GM21381 (cell line): Measurements from ENCODE around the gene ATP2B3.

Experiments
- ATAC-seq: cut with Tn5 transposase; IDR thresholded peaks from one replicate; pipeline ENCODE4 v1.9.1; 2021; ENCODE audit warnings: mild to moderate bottlenecking, moderate library complexity; ENCODE audit not compliant: unreplicated experiment

Gene ATP2B3

GRCh38 chrX:153530411-153531129 is 13.1 kb downstream of the ATP2B3 start:
- ATAC-seq = no peak

DNA sequence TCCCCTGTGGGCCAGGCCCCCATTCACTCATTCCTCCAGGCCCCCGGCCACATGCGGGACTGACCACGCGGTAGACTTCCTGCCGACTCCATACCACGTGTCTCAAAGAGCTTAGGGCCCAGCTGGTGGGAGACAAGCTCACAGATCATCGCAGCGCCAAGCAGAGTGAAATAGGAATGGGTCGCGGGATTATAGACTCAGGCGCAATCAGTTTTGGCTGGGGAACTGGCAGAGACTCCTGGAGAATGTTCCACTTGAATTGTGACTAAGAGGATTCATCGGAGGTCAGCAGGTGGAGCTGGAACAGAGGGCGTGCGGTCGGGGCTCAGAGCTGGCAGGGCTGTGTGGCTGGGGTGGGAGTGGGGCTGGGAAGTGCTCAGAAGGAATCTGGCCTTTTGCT is 15.6 kb downstream of the ATP2B3 start:
- no peak for ATAC-seq

GRCh38 chrX:153537080-153537479 is 19.6 kb downstream of the ATP2B3 start:
- no peak for ATAC-seq

- ATAC-seq = no peak
Measured at GRCh38 chrX:153537526-153538295, 20.3 kb downstream of the ATP2B3 start.

DNA sequence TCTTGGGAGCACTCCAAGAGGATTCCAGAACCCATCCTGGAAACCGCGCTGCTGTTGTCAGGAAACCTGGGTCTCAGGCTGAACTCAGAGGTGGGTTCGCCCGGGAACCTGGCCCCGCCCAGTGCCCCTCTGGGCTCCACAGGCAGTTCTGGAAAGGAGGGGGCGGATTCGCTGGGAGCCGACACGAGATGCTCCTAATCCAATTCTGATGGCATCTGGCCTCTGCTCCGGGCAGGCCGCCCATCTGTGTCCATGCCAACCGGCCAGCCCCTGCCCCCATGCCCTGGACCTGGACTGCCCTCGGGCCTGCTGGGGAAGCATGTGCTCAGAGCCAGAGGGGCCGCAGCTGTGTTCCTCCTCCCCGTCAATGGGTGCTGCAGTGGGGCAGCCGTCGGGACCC is 21.0 kb downstream of the ATP2B3 start:
- no peak for ATAC-seq

DNA sequence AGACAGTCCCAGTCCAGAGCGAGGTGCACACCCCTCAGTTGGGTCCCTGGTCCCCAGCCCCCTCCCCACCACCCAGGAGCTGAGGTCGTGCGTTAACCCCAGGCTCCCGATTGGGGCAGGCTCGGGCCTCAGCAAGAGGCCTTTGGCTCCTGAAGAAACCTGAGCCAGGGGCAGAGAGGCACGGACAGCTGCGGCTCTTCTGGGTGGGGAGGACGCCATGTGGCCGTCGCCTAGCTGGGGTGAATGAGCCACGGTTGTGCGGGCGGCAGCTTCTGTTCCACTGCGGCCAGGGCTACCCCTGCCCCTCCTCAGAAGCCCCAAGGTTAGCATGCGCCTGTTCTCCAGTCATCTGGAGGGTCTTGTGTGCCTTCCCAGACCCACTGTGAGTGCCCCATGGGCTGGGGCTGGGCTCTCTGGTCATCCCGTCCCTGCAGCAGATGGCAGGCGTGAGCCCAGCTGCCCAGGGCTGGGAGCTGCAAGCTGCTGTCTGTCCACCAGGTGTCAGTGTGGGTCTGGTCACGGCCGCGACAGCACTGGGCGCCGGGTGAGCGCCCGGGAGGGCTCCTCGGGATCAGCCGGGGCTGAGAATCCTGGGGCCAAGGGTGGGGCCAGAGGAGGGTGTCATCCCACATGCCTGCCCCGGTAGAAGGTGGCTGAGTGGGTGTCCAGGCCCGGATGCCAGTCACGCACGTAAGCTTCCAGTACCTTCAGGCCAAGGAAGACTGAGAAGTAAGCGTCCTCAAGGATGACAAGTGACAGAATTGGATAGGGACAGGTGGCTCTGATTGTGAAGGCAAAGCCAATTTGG is 21.9 kb downstream of the ATP2B3 start:
- ATAC-seq = no peak

DNA sequence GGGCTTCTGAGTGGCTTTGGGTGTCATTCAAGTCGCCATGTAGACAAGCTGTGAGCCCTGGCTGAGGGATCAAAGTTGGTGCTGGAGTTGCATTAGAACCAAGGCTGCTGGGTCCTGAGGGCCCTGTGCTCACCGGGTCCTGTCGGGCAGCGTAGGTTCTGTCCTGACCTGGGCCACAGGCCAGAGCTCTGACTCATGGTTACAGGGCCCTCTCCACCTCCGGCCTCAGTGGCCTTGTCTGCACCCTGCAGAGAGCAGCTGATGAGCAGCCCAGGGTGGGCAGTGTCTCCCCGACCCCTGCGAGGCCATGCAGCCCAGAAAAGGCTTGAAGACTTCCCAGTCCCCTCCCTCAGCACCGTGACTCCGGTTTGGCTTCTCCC is 22.5 kb downstream of the ATP2B3 start:
- no peak for ATAC-seq

DNA sequence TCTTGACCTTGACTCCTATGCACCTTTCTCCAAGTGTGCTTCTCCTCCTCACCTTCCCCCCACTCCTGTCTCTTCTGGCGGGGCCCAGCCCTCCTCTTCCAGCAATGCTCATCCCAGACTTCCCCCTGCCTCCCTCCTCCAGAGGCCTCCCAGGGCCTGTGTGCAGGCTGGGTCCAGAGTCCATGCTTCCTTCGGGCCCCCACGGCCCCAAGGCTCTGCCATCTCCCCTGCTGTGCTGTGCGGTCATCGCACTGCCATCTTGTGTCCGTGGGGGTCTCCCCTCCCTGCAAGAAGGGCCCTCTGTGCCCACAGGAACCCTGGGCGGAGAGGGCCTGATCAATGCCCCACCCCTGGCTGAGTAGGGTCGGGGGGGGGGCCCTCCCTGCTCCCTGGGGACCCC is 27.3 kb downstream of the ATP2B3 start:
- ATAC-seq = no peak

DNA sequence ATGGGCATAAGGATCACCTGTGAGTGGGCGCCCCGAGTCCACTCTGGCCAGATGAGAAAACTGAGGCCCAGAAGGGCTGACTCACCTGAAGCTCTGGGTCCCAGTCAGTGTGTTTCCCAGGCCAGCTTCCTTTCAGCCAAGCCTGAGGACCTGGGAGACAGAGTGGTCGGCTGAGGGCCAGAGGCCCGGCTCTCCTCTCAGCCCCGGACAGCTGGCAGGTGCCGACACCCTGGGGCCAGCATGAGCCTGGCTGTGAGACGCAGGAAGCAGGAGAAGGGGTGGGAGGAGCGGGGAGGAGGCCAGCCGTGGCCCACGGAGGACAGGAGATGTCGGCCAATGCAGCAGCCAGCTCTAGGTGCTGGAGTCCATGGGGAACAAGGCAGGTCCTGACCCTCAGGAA is 28.9 kb downstream of the ATP2B3 start:
- ATAC-seq = no peak

- no peak for ATAC-seq
Measured at GRCh38 chrX:153547195-153547594, 29.8 kb downstream of the ATP2B3 start.

DNA sequence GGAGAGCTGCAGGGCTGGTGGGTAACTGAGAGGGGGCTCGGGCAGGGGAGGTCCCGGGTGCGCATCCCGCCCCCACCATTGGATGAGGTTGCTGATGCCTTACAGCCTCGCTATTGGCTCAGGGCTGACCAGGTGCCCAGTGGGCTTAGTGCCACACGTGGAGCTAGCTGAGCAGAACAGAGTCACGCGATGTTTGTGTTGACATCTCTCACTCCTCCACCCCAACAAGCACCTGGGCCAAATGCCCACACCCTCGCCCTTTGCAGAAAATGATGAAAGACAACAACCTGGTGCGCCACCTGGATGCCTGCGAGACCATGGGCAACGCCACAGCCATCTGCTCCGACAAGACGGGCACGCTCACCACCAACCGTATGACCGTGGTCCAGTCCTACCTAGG is 31.8 kb downstream of the ATP2B3 start:
- ATAC-seq = no peak

GRCh38 chrX:153549807-153550206 is 32.4 kb downstream of the ATP2B3 start:
- ATAC-seq = no peak

DNA sequence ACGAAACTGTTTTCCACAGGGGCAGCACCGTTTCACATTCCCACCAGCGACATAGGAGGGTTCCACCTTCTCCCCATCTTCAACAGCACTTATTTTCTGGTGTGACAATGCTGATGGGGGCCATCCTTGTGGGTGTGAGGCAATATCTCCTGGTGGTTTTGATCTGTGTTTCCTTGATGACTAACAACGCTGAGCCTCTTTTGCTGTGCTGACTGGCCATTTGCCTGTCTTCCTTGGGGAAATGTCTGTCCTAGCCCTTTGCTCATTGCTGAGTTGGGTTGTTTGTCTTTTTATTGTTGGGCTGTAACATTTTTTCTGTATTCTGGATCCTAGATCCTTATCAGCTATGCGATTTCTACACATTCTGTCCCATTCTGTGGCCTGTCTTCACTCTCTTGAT is 33.7 kb downstream of the ATP2B3 start:
- ATAC-seq = no peak

- ATAC-seq = no peak
Measured at GRCh38 chrX:153554519-153555167, 37.2 kb downstream of the ATP2B3 start.

GRCh38 chrX:153556767-153557166 is 39.3 kb downstream of the ATP2B3 start:
- no peak for ATAC-seq

GRCh38 chrX:153557618-153558355 is 40.3 kb downstream of the ATP2B3 start:
- no peak for ATAC-seq

DNA sequence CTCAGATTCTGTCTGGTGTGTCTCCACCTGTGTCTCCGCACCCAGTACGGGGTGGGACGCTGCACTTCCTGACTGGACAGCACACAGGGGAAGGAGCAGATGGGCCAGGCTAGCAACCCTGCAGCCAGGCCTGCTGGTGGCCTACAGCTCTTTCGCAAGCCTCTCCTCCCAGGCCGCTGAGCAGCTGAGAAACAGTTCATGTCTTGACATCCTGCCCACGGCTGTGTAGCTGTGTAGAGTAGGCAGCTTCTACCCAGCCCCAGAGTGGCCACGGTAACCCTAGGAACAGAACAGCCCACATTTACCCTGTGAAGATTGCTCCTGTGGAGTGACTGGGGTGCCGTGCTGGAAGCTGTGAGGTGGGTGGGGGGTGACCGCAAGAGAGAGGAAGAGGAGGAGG is 42.6 kb downstream of the ATP2B3 start:
- no peak for ATAC-seq

DNA sequence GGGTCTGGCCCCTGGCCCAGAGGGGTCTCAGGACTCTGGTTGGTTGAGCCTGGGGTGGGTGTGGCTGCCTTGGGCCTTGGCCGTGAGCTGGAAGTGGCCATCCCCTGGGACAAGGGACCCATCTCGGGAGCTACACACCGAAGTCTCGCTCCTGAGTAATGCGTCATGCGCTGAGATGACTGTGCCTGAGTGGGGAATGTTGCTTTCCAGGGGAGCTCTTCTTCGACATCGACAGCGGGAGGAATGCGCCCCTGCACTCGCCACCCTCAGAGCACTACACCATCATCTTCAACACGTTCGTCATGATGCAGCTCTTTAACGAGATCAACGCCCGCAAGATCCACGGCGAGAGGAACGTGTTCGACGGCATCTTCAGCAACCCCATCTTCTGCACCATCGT is 43.0 kb downstream of the ATP2B3 start:
- no peak for ATAC-seq

- ATAC-seq = no peak
Measured at GRCh38 chrX:153561337-153561736, 43.9 kb downstream of the ATP2B3 start.

DNA sequence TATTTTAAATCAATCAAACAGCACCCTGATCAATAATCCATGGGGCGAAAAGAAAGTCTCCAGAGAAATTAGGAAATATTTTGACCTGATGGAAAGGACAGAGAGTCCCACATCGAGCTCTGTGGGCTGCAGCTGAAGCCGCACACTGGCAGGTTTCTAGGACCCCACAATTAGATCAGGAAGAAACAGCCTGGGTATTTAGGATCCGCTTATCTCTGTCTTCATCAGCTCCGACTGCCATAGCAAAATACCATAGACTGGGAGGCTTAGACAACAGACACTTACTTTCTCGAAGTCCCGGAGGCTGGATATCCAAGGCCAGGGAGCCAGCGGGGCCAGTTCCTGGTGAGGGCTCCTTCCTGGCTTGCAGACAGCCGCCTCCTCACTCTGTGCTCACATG is 45.1 kb downstream of the ATP2B3 start:
- ATAC-seq = no peak
